Large intestine (tissue), 3 donors: ENCODE data around the gene TNNI3. TPM values are rescaled to one million over a fixed set of nuclear protein-coding genes. Genes with fewer than 3 reads are reported as not detected.
"Not testable (repeated sequence)": the region's sequence is repeated elsewhere in the genome, so short reads cannot be mapped to it uniquely, and the experiment has no call there.

ENCODE experiments used
- DNase-seq, 2 donors: peaks; one replicate each; pipeline versions ENCODE4 v3.0.0 to v3.0.0-alpha.2; 2013
- H3K27ac ChIP-seq: one replicate; pipeline ENCODE4 v1.5.1; 2013; ENCODE audit warnings: low read length
- H3K27me3 ChIP-seq: 2 replicates; pipeline ENCODE4 v1.6.1; 2013; ENCODE audit warnings: low read length; ENCODE audit not compliant: control insufficient read depth, insufficient read depth
- H3K36me3 ChIP-seq: 2 replicates; pipeline ENCODE4 v1.6.1; 2013; ENCODE audit warnings: low read length; ENCODE audit not compliant: control insufficient read depth, insufficient read depth
- H3K4me1 ChIP-seq: one replicate; pipeline ENCODE4 v1.6.1; 2013; ENCODE audit warnings: low read length; ENCODE audit not compliant: control insufficient read depth, insufficient read depth
- H3K4me3 ChIP-seq: one replicate; pipeline ENCODE4 v1.5.1; 2013; ENCODE audit warnings: low read length
- H3K9me3 ChIP-seq: one replicate; pipeline ENCODE4 v1.6.1; 2013; ENCODE audit warnings: mild to moderate bottlenecking, low read depth, low read length, moderate library complexity; ENCODE audit not compliant: control insufficient read depth
- WGBS: methylation state at CpG from one replicate; pipeline ENCODE4 v1.1.5; 2013; ENCODE audit warnings: low lambda C conversion rate; ENCODE audit not compliant: insufficient coverage; 5-methylcytosine and 5-hydroxymethylcytosine counted together
- polyA plus RNA-seq: library from polyadenylated mRNA; unstranded; fragments of 120-200 nt; gene quantifications from one replicate; pipeline ENCODE4 v1.2.1, GENCODE V29; 2013

TNNI3 gene
- polyA plus RNA-seq, 1 donor, result 0.88 TPM

DNA sequence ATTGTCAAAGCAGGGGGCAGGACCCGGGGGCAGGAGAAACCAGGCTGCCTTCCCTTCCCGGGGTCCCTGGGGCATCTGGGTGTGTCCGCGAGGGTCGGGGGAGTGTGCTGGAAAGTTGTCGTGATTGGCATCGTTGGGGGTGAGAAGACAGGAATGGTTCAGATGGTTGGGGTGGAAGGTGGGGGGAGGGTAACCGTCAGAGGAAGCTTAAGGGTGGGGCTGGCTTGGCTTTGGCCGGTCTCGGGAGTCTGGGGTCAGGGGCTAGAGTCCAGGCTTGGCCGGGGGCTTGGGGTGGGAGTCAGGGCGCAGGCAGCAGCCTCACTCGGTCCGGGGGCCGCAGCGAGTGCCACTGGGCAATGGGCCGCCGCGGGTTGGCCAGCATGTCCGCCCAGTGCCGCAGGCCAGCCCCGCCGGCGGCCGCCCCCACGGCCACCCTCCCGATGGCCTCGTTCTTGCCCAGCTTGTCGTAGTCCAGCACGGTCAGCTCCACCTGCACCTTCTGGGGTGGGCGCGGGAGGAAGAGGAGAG is 15.7 kb upstream of the TNNI3 start:
- no CpG with 5 or more reads among the region's 32 CpGs for WGBS
- no peaks in the 10 kb centered on the region for H3K4me1 ChIP-seq
- H3K36me3 ChIP-seq, result no peaks in the 10 kb centered on the region
- H3K27ac ChIP-seq, result no peak overlapping the region
- peaks cover 92% of the 10 kb centered on the region for H3K27me3 ChIP-seq
- no peak overlapping the region for H3K4me3 ChIP-seq
- H3K9me3 ChIP-seq, result peaks cover 6% of the 10 kb centered on the region
- DNase-seq, result no peak

DNA sequence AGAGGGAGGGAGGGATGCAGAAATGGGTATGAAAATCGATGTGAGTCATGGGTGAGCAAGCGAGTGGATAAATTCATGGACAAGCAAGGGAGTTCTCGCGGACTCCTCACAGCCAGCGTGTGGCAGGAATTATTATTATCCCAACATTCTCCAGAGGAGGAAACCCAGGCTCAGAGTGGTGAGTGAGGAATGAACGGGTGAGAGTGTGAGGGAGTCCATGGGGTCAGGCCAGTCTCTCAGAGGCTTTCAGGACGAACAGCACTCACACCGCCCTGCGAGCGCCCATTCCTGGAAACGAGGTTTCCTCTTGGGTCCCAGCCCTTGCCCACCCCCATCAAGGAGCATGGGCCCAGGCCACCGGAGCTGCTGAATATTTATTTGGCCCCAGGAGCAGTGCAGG is 15.2 kb upstream of the TNNI3 start:
- H3K36me3 ChIP-seq, result no peaks in the 10 kb centered on the region
- H3K4me1 ChIP-seq, result no peaks in the 10 kb centered on the region
- 60% methylated on average over 1 of the region's 12 CpGs for WGBS
- peaks cover 88% of the 10 kb centered on the region for H3K27me3 ChIP-seq
- no peak for DNase-seq
- H3K9me3 ChIP-seq, result peaks cover 6% of the 10 kb centered on the region
- no peak overlapping the region for H3K27ac ChIP-seq
- no peak overlapping the region for H3K4me3 ChIP-seq

GRCh38 chr19:55172318-55172717 is 14.8 kb upstream of the TNNI3 start:
- 59% methylated on average over 4 of the region's 9 CpGs for WGBS
- not testable (repeated sequence) for H3K9me3 ChIP-seq, H3K4me3 ChIP-seq, H3K27ac ChIP-seq, H3K4me1 ChIP-seq, H3K36me3 ChIP-seq, DNase-seq
- H3K27me3 ChIP-seq, result peaks cover 87% of the 10 kb centered on the region

- H3K36me3 ChIP-seq, result no peaks in the 10 kb centered on the region
- WGBS, result 90% methylated on average over 2 of the region's 5 CpGs
- H3K27ac ChIP-seq, result no peak overlapping the region
- H3K4me3 ChIP-seq, result no peak overlapping the region
- peaks cover 78% of the 10 kb centered on the region for H3K27me3 ChIP-seq
- peaks cover 6% of the 10 kb centered on the region for H3K9me3 ChIP-seq
- peaks cover 7% of the 10 kb centered on the region for H3K4me1 ChIP-seq
- DNase-seq, result no peak
Measured at GRCh38 chr19:55171440-55171839, 13.9 kb upstream of the TNNI3 start.

- WGBS, result 80% methylated on average over 1 of the region's 4 CpGs
- H3K36me3 ChIP-seq, result no peaks in the 10 kb centered on the region
- no peak overlapping the region for H3K4me3 ChIP-seq
- peaks cover 4% of the 10 kb centered on the region for H3K9me3 ChIP-seq
- peaks cover 58% of the 10 kb centered on the region for H3K27me3 ChIP-seq
- H3K27ac ChIP-seq, result no peak overlapping the region
- no peak for DNase-seq
- peaks cover 7% of the 10 kb centered on the region for H3K4me1 ChIP-seq
Measured at GRCh38 chr19:55169136-55169535, 11.6 kb upstream of the TNNI3 start.

- WGBS, result 0% methylated on average over 4 of the region's 33 CpGs
- H3K4me3 ChIP-seq, result peak within 1 kb of the TSS; percentile 51
- no peak within 1 kb of the TSS for H3K27ac ChIP-seq
- peak; percentile 95 to 96 for DNase-seq
- peaks cover 7% of the 10 kb centered on the region for H3K4me1 ChIP-seq
- H3K36me3 ChIP-seq, result no peaks in the 10 kb centered on the region
- peaks cover 6% of the 10 kb centered on the region for H3K9me3 ChIP-seq
- peaks cover 49% of the 10 kb centered on the region for H3K27me3 ChIP-seq
Measured at GRCh38 chr19:55166530-55167268, 9.2 kb upstream of the TNNI3 start, which contains the start of gene DNAAF3. Gene DNAAF3 (minus strand): TSS chr19:55166613. CDS start chr19:55166413, 200 bp downstream.

DNA sequence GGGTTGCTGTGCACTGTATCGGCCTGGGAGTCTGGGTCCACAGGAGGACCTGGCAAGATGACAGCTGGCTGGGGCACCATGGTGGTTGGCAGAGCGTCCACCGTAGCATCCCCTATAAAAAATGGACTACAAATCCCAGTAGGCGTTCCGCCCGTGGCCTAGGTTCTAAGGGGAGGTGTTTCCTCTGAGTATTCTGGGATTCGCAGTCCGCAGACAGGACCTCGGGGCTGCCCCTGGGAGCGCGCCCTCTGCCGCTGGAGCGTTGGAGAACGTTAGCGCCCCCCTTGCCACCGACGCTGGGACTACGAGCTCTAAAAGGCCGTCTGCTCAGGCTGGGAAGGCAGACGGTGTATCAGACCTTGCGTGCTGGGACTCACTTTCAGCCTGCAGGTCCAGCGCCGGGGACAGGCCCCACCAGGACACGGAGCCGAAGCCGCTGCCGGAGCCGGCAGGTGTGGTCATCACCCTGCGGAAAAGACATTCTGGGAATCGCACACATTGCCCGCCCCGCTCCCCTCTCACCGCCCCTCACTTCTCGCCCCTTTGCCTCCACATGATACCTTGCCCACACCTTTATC is 8.5 kb upstream of the TNNI3 start:
- peaks cover 7% of the 10 kb centered on the region for H3K4me1 ChIP-seq
- H3K27ac ChIP-seq, result no peak overlapping the region
- WGBS, result no CpG with 5 or more reads among the region's 34 CpGs
- DNase-seq, result peak; percentile 70 to 78
- no peaks in the 10 kb centered on the region for H3K36me3 ChIP-seq
- H3K9me3 ChIP-seq, result peaks cover 11% of the 10 kb centered on the region
- H3K4me3 ChIP-seq, result peak overlapping the region; percentile 51
- peaks cover 50% of the 10 kb centered on the region for H3K27me3 ChIP-seq

DNA sequence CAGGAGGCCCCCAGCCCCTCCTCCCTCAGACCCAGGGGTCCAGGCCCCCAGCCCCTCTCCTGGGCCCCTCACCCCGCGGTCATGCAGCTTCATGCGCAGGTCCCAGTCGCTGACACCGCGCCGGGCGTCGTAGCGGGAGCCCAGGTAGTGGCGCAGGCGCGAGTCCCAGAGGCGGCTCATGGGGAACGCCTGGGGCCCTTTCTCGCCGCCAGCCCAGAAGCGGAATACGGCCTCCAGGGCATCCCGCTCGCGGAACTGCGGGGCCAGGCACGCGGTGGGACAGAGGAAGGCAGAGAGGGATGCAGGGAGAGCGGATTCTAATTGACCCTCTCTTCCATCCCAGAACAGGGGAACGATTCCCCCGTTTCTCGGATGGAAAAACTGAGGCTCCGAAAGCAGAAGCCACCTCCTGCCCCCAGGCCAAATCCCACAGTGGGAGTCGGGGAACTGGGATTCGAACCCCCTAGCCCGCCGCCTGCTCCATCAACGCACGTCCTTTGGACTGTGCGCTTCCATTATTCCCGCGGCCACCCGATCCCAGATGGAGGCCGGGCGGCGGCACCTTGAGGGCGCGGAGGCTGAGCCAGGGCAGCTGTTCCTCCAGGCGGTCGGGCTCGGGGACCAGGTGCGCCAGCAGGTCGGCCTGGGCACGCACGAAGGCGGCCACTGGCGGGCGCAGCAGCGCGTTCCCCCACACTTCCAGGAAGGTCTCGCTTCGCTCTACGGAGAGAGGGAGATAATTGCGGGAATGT is 4.2 kb upstream of the TNNI3 start:
- H3K9me3 ChIP-seq, result peaks cover 18% of the 10 kb centered on the region
- no peak for DNase-seq
- H3K27me3 ChIP-seq, result peaks cover 64% of the 10 kb centered on the region
- WGBS, result no CpG with 5 or more reads among the region's 61 CpGs
- peaks cover 4% of the 10 kb centered on the region for H3K4me1 ChIP-seq
- no peak overlapping the region for H3K4me3 ChIP-seq
- H3K27ac ChIP-seq, result no peak overlapping the region
- H3K36me3 ChIP-seq, result no peaks in the 10 kb centered on the region

DNA sequence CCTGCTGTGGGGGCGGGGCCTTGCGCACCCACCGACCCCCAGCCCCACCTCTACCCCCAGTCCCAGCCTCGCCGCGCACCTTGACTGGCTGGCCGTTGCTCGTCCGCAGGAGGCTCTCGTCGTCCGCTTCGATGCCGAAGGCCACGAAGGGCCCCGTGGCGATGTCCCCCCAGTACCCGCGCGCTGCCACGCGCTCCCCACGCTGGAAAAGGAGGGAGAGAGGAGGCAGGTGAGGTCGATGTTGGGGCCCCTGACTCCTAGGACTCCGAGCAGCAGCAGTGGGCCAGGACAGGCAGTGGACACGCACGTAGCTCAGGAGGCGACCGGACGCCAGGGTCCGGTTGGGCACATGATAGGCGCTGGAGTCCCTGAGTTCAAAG is 3.4 kb upstream of the TNNI3 start:
- no CpG with 5 or more reads among the region's 32 CpGs for WGBS
- DNase-seq, result no peak
- peaks cover 18% of the 10 kb centered on the region for H3K9me3 ChIP-seq
- no peak overlapping the region for H3K27ac ChIP-seq
- H3K4me1 ChIP-seq, result peaks cover 8% of the 10 kb centered on the region
- no peak overlapping the region for H3K4me3 ChIP-seq
- H3K36me3 ChIP-seq, result no peaks in the 10 kb centered on the region
- H3K27me3 ChIP-seq, result peaks cover 69% of the 10 kb centered on the region
